Measurements from ENCODE around the gene STK32B.

The STK32B gene

GRCh38 chr4:5528031-5528436 lies 476.8 kb downstream of the STK32B start:
- no peak overlapping the region for H3K27ac ChIP-seq
- TF ChIP-seq, protein P1, sequence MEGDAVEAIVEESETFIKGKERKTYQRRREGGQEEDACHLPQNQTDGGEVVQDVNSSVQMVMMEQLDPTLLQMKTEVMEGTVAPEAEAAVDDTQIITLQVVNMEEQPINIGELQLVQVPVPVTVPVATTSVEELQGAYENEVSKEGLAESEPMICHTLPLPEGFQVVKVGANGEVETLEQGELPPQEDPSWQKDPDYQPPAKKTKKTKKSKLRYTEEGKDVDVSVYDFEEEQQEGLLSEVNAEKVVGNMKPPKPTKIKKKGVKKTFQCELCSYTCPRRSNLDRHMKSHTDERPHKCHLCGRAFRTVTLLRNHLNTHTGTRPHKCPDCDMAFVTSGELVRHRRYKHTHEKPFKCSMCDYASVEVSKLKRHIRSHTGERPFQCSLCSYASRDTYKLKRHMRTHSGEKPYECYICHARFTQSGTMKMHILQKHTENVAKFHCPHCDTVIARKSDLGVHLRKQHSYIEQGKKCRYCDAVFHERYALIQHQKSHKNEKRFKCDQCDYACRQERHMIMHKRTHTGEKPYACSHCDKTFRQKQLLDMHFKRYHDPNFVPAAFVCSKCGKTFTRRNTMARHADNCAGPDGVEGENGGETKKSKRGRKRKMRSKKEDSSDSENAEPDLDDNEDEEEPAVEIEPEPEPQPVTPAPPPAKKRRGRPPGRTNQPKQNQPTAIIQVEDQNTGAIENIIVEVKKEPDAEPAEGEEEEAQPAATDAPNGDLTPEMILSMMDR (conservative IDR thresholded peaks at IDR 0.05) = no peak

DNA sequence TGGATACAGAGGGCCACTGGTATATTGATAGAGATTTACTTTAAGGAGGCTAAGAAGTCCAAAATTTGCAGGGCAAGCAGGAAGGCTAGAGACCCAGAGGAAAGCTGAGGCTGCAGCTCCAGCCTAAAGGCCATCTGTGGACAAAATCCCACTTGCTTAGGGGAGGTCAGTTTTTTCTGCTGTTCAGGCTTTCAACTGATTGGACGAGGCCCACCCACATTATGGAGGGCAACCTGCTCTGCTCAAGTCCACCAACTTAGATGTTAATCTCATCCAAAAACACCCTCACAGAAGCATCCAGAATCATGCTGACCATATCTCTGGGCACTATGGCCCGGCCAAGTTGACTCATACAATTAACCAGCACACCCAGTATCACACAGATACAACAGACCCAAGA lies 480.8 kb downstream of the STK32B start:
- H3K27ac ChIP-seq = no peak overlapping the region
- TF ChIP-seq, protein P1 (conservative IDR thresholded peaks at IDR 0.05) = no peak

DNA sequence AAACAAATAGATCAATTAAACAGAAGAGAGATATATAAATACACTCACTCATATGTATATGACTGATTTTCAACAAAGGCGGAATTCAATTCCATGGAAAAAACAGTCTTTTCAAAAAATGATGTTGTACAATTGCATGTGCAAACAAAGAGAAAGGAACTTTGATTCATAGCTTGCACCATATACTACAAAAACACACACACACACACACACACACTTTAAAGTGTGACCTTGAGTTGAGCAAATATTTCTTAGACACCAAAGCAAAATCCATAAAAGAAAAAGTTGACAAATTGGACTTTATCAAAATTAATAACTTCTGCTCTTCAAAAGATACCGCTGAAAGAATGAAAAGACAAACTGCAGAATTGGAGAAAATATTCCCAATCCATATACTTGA lies 488.3 kb downstream of the STK32B start:
- TF ChIP-seq, protein P1 (conservative IDR thresholded peaks at IDR 0.05) = no peak
- H3K27ac ChIP-seq = no peak overlapping the region

DNA sequence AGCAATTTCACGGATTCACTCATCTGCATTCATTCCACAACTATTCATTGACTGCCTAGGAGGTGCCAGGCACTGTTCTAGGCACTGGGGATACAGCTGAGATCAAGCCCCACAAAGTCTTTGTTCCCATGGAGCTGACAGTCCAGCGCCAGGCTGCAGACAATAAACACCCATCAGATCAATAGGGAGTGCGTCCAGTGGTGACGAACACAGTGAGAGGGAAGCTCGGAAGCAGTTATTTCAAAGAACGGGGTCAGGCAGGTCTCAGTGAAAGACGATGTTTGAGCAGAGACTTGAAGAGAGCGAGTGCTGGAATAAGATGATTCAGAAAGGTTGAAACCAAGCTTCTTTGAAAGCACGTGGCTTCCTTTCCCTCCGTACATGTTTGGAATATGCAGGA lies 489.9 kb downstream of the STK32B start:
- no peak overlapping the region for H3K27ac ChIP-seq
- TF ChIP-seq, protein P1 (conservative IDR thresholded peaks at IDR 0.05) = no peak

- TF ChIP-seq, protein P1 (conservative IDR thresholded peaks at IDR 0.05) = no peak
Observed at GRCh38 chr4:5543681-5544080, 492.4 kb downstream of the STK32B start.

GRCh38 chr4:5544762-5545161 lies 493.5 kb downstream of the STK32B start:
- TF ChIP-seq, protein P1 (conservative IDR thresholded peaks at IDR 0.05) = no peak
- H3K27ac ChIP-seq = no peak overlapping the region

More at GRCh38 chr4:5543681-5544080, 492.4 kb downstream of the STK32B start:
- no peak overlapping the region for H3K27ac ChIP-seq

- H3K27ac ChIP-seq = no peak overlapping the region
- TF ChIP-seq, protein P1 (conservative IDR thresholded peaks at IDR 0.05) = no peak
Observed at GRCh38 chr4:5545271-5545670, 494.0 kb downstream of the STK32B start.
